ENCODE data around the gene LPXN.

LPXN gene

GRCh38 chr11:58549644-58550043 is 26.0 kb downstream of the LPXN start:
- Histone ChIP-seq H3K4me1 (ENCODE audit: control insufficient read depth, insufficient read depth, low read length) (peaks cover 3% of the 10 kb centered on the region), H3K9me3 (ENCODE audit: control insufficient read depth, low read length) (no peaks in the 10 kb centered on the region), H3K4me3 (ENCODE audit: low read length) (no peak overlapping the region), H3K36me3 (ENCODE audit: control insufficient read depth, insufficient read depth, low read length, severe bottlenecking) (peaks cover 81% of the 10 kb centered on the region), H3K9ac (ENCODE audit: low read length) (no peak overlapping the region), H3K27me3 (replicated peaks; ENCODE audit: control insufficient read depth, insufficient read depth, low read length) (no peaks in the 10 kb centered on the region)
- DNase-seq (ENCODE audit: low read depth), result no peak

GRCh38 chr11:58546841-58547240 is 28.8 kb downstream of the LPXN start:
- Histone ChIP-seq H3K9me3 (ENCODE audit: control insufficient read depth, low read length) (no peaks in the 10 kb centered on the region), H3K27me3 (replicated peaks; ENCODE audit: control insufficient read depth, insufficient read depth, low read length) (no peaks in the 10 kb centered on the region), H3K4me3 (ENCODE audit: low read length) (no peak overlapping the region), H3K36me3 (ENCODE audit: control insufficient read depth, insufficient read depth, low read length, severe bottlenecking) (peaks cover 56% of the 10 kb centered on the region), H3K9ac (ENCODE audit: low read length) (no peak overlapping the region), H3K4me1 (ENCODE audit: control insufficient read depth, insufficient read depth, low read length) (peaks cover 3% of the 10 kb centered on the region)
- no peak for DNase-seq (ENCODE audit: low read depth)

- Histone ChIP-seq H3K9ac (ENCODE audit: low read length) (no peak overlapping the region), H3K4me3 (ENCODE audit: low read length) (no peak overlapping the region), H3K27me3 (replicated peaks; ENCODE audit: control insufficient read depth, insufficient read depth, low read length) (no peaks in the 10 kb centered on the region), H3K4me1 (ENCODE audit: control insufficient read depth, insufficient read depth, low read length) (no peaks in the 10 kb centered on the region), H3K9me3 (ENCODE audit: control insufficient read depth, low read length) (no peaks in the 10 kb centered on the region), H3K36me3 (ENCODE audit: control insufficient read depth, insufficient read depth, low read length, severe bottlenecking) (peaks cover 3% of the 10 kb centered on the region)
- DNase-seq (ENCODE audit: low read depth), result no peak
Measured at GRCh38 chr11:58531865-58532341, 43.8 kb downstream of the LPXN start.

- H3K9me3 ChIP-seq (ENCODE audit: control insufficient read depth, low read length), result no peaks in the 10 kb centered on the region
- no peak overlapping the region for H3K4me3 ChIP-seq (ENCODE audit: low read length)
- H3K4me1 ChIP-seq (ENCODE audit: control insufficient read depth, insufficient read depth, low read length), result no peaks in the 10 kb centered on the region
- H3K9ac ChIP-seq (ENCODE audit: low read length), result no peak overlapping the region
- H3K27me3 ChIP-seq (replicated peaks; ENCODE audit: control insufficient read depth, insufficient read depth, low read length), result no peaks in the 10 kb centered on the region
- peaks cover 3% of the 10 kb centered on the region for H3K36me3 ChIP-seq (ENCODE audit: control insufficient read depth, insufficient read depth, low read length, severe bottlenecking)
- DNase-seq (ENCODE audit: low read depth), result no peak
Measured at GRCh38 chr11:58530236-58530635, 45.4 kb downstream of the LPXN start.

GRCh38 chr11:58527429-58527828 is 48.2 kb downstream of the LPXN start:
- no peak overlapping the region for H3K9ac ChIP-seq (ENCODE audit: low read length)
- DNase-seq (ENCODE audit: low read depth), result no peak
- H3K36me3 ChIP-seq (ENCODE audit: control insufficient read depth, insufficient read depth, low read length, severe bottlenecking), result peaks cover 3% of the 10 kb centered on the region
- H3K27me3 ChIP-seq (replicated peaks; ENCODE audit: control insufficient read depth, insufficient read depth, low read length), result no peaks in the 10 kb centered on the region
- peaks cover 10% of the 10 kb centered on the region for H3K4me1 ChIP-seq (ENCODE audit: control insufficient read depth, insufficient read depth, low read length)
- H3K4me3 ChIP-seq (ENCODE audit: low read length), result no peak overlapping the region
- H3K9me3 ChIP-seq (ENCODE audit: control insufficient read depth, low read length), result no peaks in the 10 kb centered on the region

- H3K9me3 ChIP-seq (ENCODE audit: control insufficient read depth, low read length), result no peaks in the 10 kb centered on the region
- no peaks in the 10 kb centered on the region for H3K27me3 ChIP-seq (replicated peaks; ENCODE audit: control insufficient read depth, insufficient read depth, low read length)
- no peak overlapping the region for H3K9ac ChIP-seq (ENCODE audit: low read length)
- H3K36me3 ChIP-seq (ENCODE audit: control insufficient read depth, insufficient read depth, low read length, severe bottlenecking), result peaks cover 3% of the 10 kb centered on the region
- H3K4me1 ChIP-seq (ENCODE audit: control insufficient read depth, insufficient read depth, low read length), result peaks cover 10% of the 10 kb centered on the region
- no peak for DNase-seq (ENCODE audit: low read depth)
- H3K4me3 ChIP-seq (ENCODE audit: low read length), result no peak overlapping the region
Measured at GRCh38 chr11:58526721-58527120, 48.9 kb downstream of the LPXN start.

GRCh38 chr11:58525037-58525614 is 50.5 kb downstream of the LPXN start:
- H3K9me3 ChIP-seq (ENCODE audit: control insufficient read depth, low read length), result no peaks in the 10 kb centered on the region
- H3K4me1 ChIP-seq (ENCODE audit: control insufficient read depth, insufficient read depth, low read length), result peaks cover 10% of the 10 kb centered on the region
- H3K4me3 ChIP-seq (ENCODE audit: low read length), result no peak overlapping the region
- no peak overlapping the region for H3K9ac ChIP-seq (ENCODE audit: low read length)
- H3K27me3 ChIP-seq (replicated peaks; ENCODE audit: control insufficient read depth, insufficient read depth, low read length), result no peaks in the 10 kb centered on the region
- no peak for DNase-seq (ENCODE audit: low read depth)
- peaks cover 3% of the 10 kb centered on the region for H3K36me3 ChIP-seq (ENCODE audit: control insufficient read depth, insufficient read depth, low read length, severe bottlenecking)

- peak; percentile 92 for DNase-seq (ENCODE audit: low read depth)
Measured at GRCh38 chr11:58524232-58525036, 51.2 kb downstream of the LPXN start.

GRCh38 chr11:58513747-58514367 is 61.8 kb downstream of the LPXN start:
- no peaks in the 10 kb centered on the region for H3K9me3 ChIP-seq (ENCODE audit: control insufficient read depth, low read length)
- no peaks in the 10 kb centered on the region for H3K36me3 ChIP-seq (ENCODE audit: control insufficient read depth, insufficient read depth, low read length, severe bottlenecking)
- peak overlapping the region; percentile 48 for H3K9ac ChIP-seq (ENCODE audit: low read length)
- peaks cover 3% of the 10 kb centered on the region for H3K4me1 ChIP-seq (ENCODE audit: control insufficient read depth, insufficient read depth, low read length)
- DNase-seq (ENCODE audit: low read depth), result peak; percentile 81
- no peak overlapping the region for H3K4me3 ChIP-seq (ENCODE audit: low read length)
- H3K27me3 ChIP-seq (replicated peaks; ENCODE audit: control insufficient read depth, insufficient read depth, low read length), result no peaks in the 10 kb centered on the region

More at GRCh38 chr11:58524232-58525036, 51.2 kb downstream of the LPXN start:
- no peaks in the 10 kb centered on the region for H3K27me3 ChIP-seq (replicated peaks; ENCODE audit: control insufficient read depth, insufficient read depth, low read length)
- peak overlapping the region; percentile 25 for H3K9ac ChIP-seq (ENCODE audit: low read length)
- no peaks in the 10 kb centered on the region for H3K9me3 ChIP-seq (ENCODE audit: control insufficient read depth, low read length)
- peaks cover 3% of the 10 kb centered on the region for H3K36me3 ChIP-seq (ENCODE audit: control insufficient read depth, insufficient read depth, low read length, severe bottlenecking)
- H3K4me3 ChIP-seq (ENCODE audit: low read length), result peak overlapping the region; percentile 65
- H3K4me1 ChIP-seq (ENCODE audit: control insufficient read depth, insufficient read depth, low read length), result peaks cover 10% of the 10 kb centered on the region

GRCh38 chr11:58511636-58512035 is 64.0 kb downstream of the LPXN start:
- no peaks in the 10 kb centered on the region for H3K27me3 ChIP-seq (replicated peaks; ENCODE audit: control insufficient read depth, insufficient read depth, low read length)
- no peak overlapping the region for H3K4me3 ChIP-seq (ENCODE audit: low read length)
- H3K9me3 ChIP-seq (ENCODE audit: control insufficient read depth, low read length), result no peaks in the 10 kb centered on the region
- H3K9ac ChIP-seq (ENCODE audit: low read length), result no peak overlapping the region
- DNase-seq (ENCODE audit: low read depth), result no peak
- H3K4me1 ChIP-seq (ENCODE audit: control insufficient read depth, insufficient read depth, low read length), result peaks cover 3% of the 10 kb centered on the region
- H3K36me3 ChIP-seq (ENCODE audit: control insufficient read depth, insufficient read depth, low read length, severe bottlenecking), result no peaks in the 10 kb centered on the region

- no peak overlapping the region for H3K4me3 ChIP-seq (ENCODE audit: low read length)
Measured at GRCh38 chr11:58509748-58510147, 65.9 kb downstream of the LPXN start.

More at GRCh38 chr11:58509748-58510147, 65.9 kb downstream of the LPXN start:
- no peak overlapping the region for H3K9ac ChIP-seq (ENCODE audit: low read length)
- H3K4me1 ChIP-seq (ENCODE audit: control insufficient read depth, insufficient read depth, low read length), result peaks cover 3% of the 10 kb centered on the region
- H3K9me3 ChIP-seq (ENCODE audit: control insufficient read depth, low read length), result no peaks in the 10 kb centered on the region
- no peak for DNase-seq (ENCODE audit: low read depth)
- no peaks in the 10 kb centered on the region for H3K36me3 ChIP-seq (ENCODE audit: control insufficient read depth, insufficient read depth, low read length, severe bottlenecking)
- H3K27me3 ChIP-seq (replicated peaks; ENCODE audit: control insufficient read depth, insufficient read depth, low read length), result no peaks in the 10 kb centered on the region

Data from adipocyte (in vitro differentiated cells).